H9 (cell line): ENCODE data around the gene GPC3. TPM values are rescaled to one million over a fixed set of nuclear protein-coding genes. Genes with fewer than 3 reads are reported as not detected.

Experiments
- DNase-seq: peaks from one replicate; pipeline ENCODE4 v3.0.0-alpha.2; 2017
- H2AFZ ChIP-seq: one replicate; pipeline ENCODE4 v1.6.1; 2013; ENCODE audit warnings: mild to moderate bottlenecking, low read length, control low read depth, moderate library complexity
- H2AK5ac ChIP-seq: 2 replicates; pipeline ENCODE4 v1.6.1; 2013; ENCODE audit warnings: low read length, control low read depth, mixed read lengths; ENCODE audit not compliant: insufficient read length
- H2BK120ac ChIP-seq: one replicate; pipeline ENCODE4 v1.6.1; 2013; ENCODE audit warnings: low read depth, mild to moderate bottlenecking, low read length, control low read depth, inconsistent platforms; ENCODE audit not compliant: poor library complexity, severe bottlenecking
- H2BK12ac ChIP-seq: 2 replicates; pipeline ENCODE4 v1.6.1; 2013; ENCODE audit warnings: low read length, control low read depth, mixed read lengths, low read depth; ENCODE audit not compliant: insufficient read length
- H2BK15ac ChIP-seq: 2 replicates; pipeline ENCODE4 v1.6.1; 2013; ENCODE audit warnings: low read depth, low read length, control low read depth
- H2BK20ac ChIP-seq: one replicate; pipeline ENCODE4 v1.6.1; 2013; ENCODE audit warnings: low read depth, mild to moderate bottlenecking, low read length, control low read depth, inconsistent platforms; ENCODE audit not compliant: poor library complexity, severe bottlenecking
- H2BK5ac ChIP-seq: 2 replicates; pipeline ENCODE4 v1.6.1; 2013; ENCODE audit warnings: low read length, control low read depth, mixed read lengths; ENCODE audit not compliant: insufficient read length
- H3K14ac ChIP-seq: 2 replicates; pipeline ENCODE4 v1.6.1; 2013; ENCODE audit warnings: low read length, control low read depth; ENCODE audit not compliant: insufficient read depth
- H3K18ac ChIP-seq: 2 replicates; pipeline ENCODE4 v1.6.1; 2013; ENCODE audit warnings: low read depth, mild to moderate bottlenecking, mixed read lengths, low read length, control low read depth; ENCODE audit not compliant: insufficient read length
- H3K23ac ChIP-seq: 2 replicates; pipeline ENCODE4 v1.6.1; 2013; ENCODE audit warnings: low read length, control low read depth, mixed read lengths, low read depth; ENCODE audit not compliant: insufficient read length
- H3K23me2 ChIP-seq: 2 replicates; pipeline ENCODE4 v1.6.1; 2013; ENCODE audit warnings: low read depth, mild to moderate bottlenecking, mixed read lengths, low read length, control low read depth; ENCODE audit not compliant: insufficient read length, poor library complexity, severe bottlenecking
- H3K27ac ChIP-seq: 2 replicates; pipeline ENCODE4 v1.5.1; 2013; ENCODE audit warnings: low read length, control low read depth, mixed read lengths, low read depth; ENCODE audit not compliant: insufficient read length
- H3K27me3 ChIP-seq: 2 replicates; pipeline ENCODE4 v1.6.1; 2013; ENCODE audit warnings: low read length, control low read depth, inconsistent platforms; ENCODE audit not compliant: insufficient read depth
- H3K4ac ChIP-seq: 2 replicates; pipeline ENCODE4 v1.6.1; 2013; ENCODE audit warnings: low read depth, mild to moderate bottlenecking, control low read depth, inconsistent platforms, low read length, moderate library complexity
- H3K4me1 ChIP-seq: 2 replicates; pipeline ENCODE4 v1.6.1; 2013; ENCODE audit warnings: low read length, control low read depth, inconsistent platforms; ENCODE audit not compliant: insufficient read depth
- H3K4me2 ChIP-seq: 2 replicates; pipeline ENCODE4 v1.6.1; 2013; ENCODE audit warnings: low read length, control low read depth, mixed read lengths; ENCODE audit not compliant: insufficient read length, insufficient read depth
- H3K56ac ChIP-seq: 2 replicates; pipeline ENCODE4 v1.6.1; 2013; ENCODE audit warnings: low read depth, mild to moderate bottlenecking, mixed read lengths, low read length, control low read depth; ENCODE audit not compliant: insufficient read length
- H3K79me1 ChIP-seq: 2 replicates; pipeline ENCODE4 v1.6.1; 2013; ENCODE audit warnings: low read depth, mild to moderate bottlenecking, moderate library complexity, low read length, control low read depth, inconsistent platforms; ENCODE audit not compliant: insufficient read depth, poor library complexity, severe bottlenecking
- H3K79me2 ChIP-seq: 2 replicates; pipeline ENCODE4 v1.6.1; 2013; ENCODE audit warnings: low read length, control low read depth, inconsistent platforms; ENCODE audit not compliant: insufficient read depth
- H3K9ac ChIP-seq: 2 replicates; pipeline ENCODE4 v1.6.1; 2013; ENCODE audit warnings: low read length, control low read depth, mixed read lengths; ENCODE audit not compliant: insufficient read length; ENCODE audit errors: extremely low read depth
- H3K9me3 ChIP-seq: one replicate; pipeline ENCODE4 v1.6.1; 2013; ENCODE audit warnings: low read depth, low read length, inconsistent platforms; ENCODE audit not compliant: control insufficient read depth
- H3T11ph ChIP-seq: one replicate; pipeline ENCODE4 v1.6.1; 2013; ENCODE audit warnings: mild to moderate bottlenecking, low read length, control low read depth, inconsistent platforms
- H4K20me1 ChIP-seq: one replicate; pipeline ENCODE4 v1.6.1; 2013; ENCODE audit not compliant: control insufficient read depth, insufficient read length, insufficient read depth
- H4K5ac ChIP-seq: 2 replicates; pipeline ENCODE4 v1.6.1; 2013; ENCODE audit warnings: low read depth, mild to moderate bottlenecking, mixed read lengths, low read length, control low read depth; ENCODE audit not compliant: insufficient read length
- H4K8ac ChIP-seq: replicated peaks from 2 replicates; pipeline ENCODE4 v1.6.1; 2013; ENCODE audit warnings: low read length, control low read depth, mixed read lengths, low read depth; ENCODE audit not compliant: insufficient read length
- H4K91ac ChIP-seq: 2 replicates; pipeline ENCODE4 v1.6.1; 2013; ENCODE audit warnings: low read depth, mild to moderate bottlenecking, moderate library complexity, mixed read lengths, low read length, control low read depth; ENCODE audit not compliant: insufficient read length
- H3K27ac Mint-ChIP-seq, 3 experiments: 2 replicates in 2 of 3; 3 replicates in 1 of 3; pipeline ENCODE4 v1.8.0; 2020 to 2021; ENCODE audit warnings: mixed read lengths in 3 of 3, mild to moderate bottlenecking in 1 of 3, moderate library complexity in 1 of 3
- H3K27me3 Mint-ChIP-seq: 2 replicates; pipeline ENCODE4 v1.8.0; 2021; ENCODE audit warnings: low read depth, mild to moderate bottlenecking, moderate library complexity, mixed read lengths
- H3K36me3 Mint-ChIP-seq, 3 experiments: 2 replicates in 2 of 3; 3 replicates in 1 of 3; pipeline ENCODE4 v1.8.0; 2020 to 2021; ENCODE audit warnings: low read depth in 3 of 3, mixed read lengths in 3 of 3; ENCODE audit not compliant: insufficient read depth in 1 of 3
- H3K4me1 Mint-ChIP-seq, 2 experiments: 2 replicates each; pipeline ENCODE4 v1.8.0; 2020; ENCODE audit warnings: mixed read lengths in 2 of 2
- H3K4me3 Mint-ChIP-seq, 2 experiments: 2 replicates in 1 of 2; 3 replicates in 1 of 2; pipeline ENCODE4 v1.8.0; 2020 to 2021; ENCODE audit warnings: mild to moderate bottlenecking in 2 of 2, mixed read lengths in 2 of 2, moderate library complexity in 1 of 2
- H3K9me3 Mint-ChIP-seq, 2 experiments: 2 replicates in 1 of 2; 3 replicates in 1 of 2; pipeline ENCODE4 v1.8.0; 2020; ENCODE audit warnings: mild to moderate bottlenecking in 2 of 2, mixed read lengths in 2 of 2, moderate library complexity in 1 of 2
- WGBS: extraction: QIAGEN DNeasy Blood & Tissue Kit; methylation state at CpG from one replicate; pipeline ENCODE4 v1.1.7; 2013; ENCODE audit warnings: missing lambda C conversion rate, low lambda C conversion rate, mixed read lengths; ENCODE audit not compliant: insufficient read length; ENCODE audit errors: extremely low coverage; 5-methylcytosine and 5-hydroxymethylcytosine counted together
- total RNA-seq: library from RNA; stranded (reverse); gene quantifications from 2 replicates; pipeline ENCODE4 v1.2.1, GENCODE V29; 2021
- TF ChIP-seq, protein P1 (sequence below): fragments of 200-600 bp; sonication (generic); conservative IDR thresholded peaks from 3 replicates; pipeline ENCODE4 v1.8.0; 2021; ENCODE audit warnings: antibody characterized with exemption, mild to moderate bottlenecking

The GPC3 gene
- total RNA-seq, 1 experiment from 2014 or later = 108 TPM

DNA sequence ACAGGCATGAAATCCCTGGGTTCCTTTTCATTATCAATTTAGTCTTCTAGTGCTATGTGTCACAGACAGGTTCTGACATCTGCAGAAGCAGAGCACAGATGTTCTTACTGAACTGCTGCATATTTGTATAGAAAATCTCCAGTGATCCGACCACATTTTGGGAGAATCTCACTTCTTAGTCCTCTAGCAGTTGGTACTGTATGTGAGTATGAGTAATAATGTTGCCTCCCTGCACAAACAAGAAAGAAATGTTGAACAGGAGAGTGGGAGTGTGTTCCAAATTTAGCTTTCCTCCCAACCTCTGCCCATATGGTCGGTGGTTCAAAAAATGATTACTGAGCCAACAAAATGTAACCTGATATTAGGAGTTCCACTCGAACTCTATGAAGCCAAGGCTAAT lies 404.8 kb downstream of the GPC3 start:
- Histone ChIP-seq H3K27me3 (no peaks in the 10 kb centered on the region), H2BK120ac (no peak overlapping the region), H2AFZ (no peak overlapping the region), H3K23ac (no peak overlapping the region), H3T11ph (no peak overlapping the region), H3K4me1 (no peaks in the 10 kb centered on the region), H3K4ac (no peak overlapping the region), H3K79me1 (no peaks in the 10 kb centered on the region), H4K91ac (no peak overlapping the region), H3K9ac (no peak overlapping the region), H3K14ac (no peak overlapping the region), H2BK12ac (no peak overlapping the region), H2BK5ac (no peak overlapping the region), H2BK20ac (no peak overlapping the region), H4K20me1 (no peaks in the 10 kb centered on the region), H3K27ac (no peak overlapping the region), H3K79me2 (no peaks in the 10 kb centered on the region), H3K18ac (no peak overlapping the region), H4K5ac (no peak overlapping the region), H2AK5ac (no peak overlapping the region), H3K56ac (no peak overlapping the region), H4K8ac (no peak overlapping the region), H3K4me2 (no peak overlapping the region), H3K9me3 (no peaks in the 10 kb centered on the region), H2BK15ac (no peak overlapping the region), H3K23me2 (no peaks in the 10 kb centered on the region)
- H3K4me3 Mint-ChIP-seq = no peak overlapping the region
- peaks cover 0 to 4% (median 0%) of the 10 kb centered on the region in 3 experiments; a peak in 3 of 7 replicates for H3K36me3 Mint-ChIP-seq
- H3K9me3 Mint-ChIP-seq = no peaks in the 10 kb centered on the region; a peak in 2 of 5 replicates
- no peak for DNase-seq
- peaks cover 21 to 32% of the 10 kb centered on the region in 2 experiments for H3K4me1 Mint-ChIP-seq
- WGBS = no CpG with 5 or more reads among the region's 3 CpGs
- H3K27ac Mint-ChIP-seq = no peak overlapping the region
- no peaks in the 10 kb centered on the region for H3K27me3 Mint-ChIP-seq
- TF ChIP-seq, protein P1, sequence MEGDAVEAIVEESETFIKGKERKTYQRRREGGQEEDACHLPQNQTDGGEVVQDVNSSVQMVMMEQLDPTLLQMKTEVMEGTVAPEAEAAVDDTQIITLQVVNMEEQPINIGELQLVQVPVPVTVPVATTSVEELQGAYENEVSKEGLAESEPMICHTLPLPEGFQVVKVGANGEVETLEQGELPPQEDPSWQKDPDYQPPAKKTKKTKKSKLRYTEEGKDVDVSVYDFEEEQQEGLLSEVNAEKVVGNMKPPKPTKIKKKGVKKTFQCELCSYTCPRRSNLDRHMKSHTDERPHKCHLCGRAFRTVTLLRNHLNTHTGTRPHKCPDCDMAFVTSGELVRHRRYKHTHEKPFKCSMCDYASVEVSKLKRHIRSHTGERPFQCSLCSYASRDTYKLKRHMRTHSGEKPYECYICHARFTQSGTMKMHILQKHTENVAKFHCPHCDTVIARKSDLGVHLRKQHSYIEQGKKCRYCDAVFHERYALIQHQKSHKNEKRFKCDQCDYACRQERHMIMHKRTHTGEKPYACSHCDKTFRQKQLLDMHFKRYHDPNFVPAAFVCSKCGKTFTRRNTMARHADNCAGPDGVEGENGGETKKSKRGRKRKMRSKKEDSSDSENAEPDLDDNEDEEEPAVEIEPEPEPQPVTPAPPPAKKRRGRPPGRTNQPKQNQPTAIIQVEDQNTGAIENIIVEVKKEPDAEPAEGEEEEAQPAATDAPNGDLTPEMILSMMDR = no peak
